ENCODE measurements around the gene GTF2IRD1. TPM values are rescaled to one million over a fixed set of nuclear protein-coding genes. Genes with fewer than 3 reads are reported as not detected.
"Not testable (repeated sequence)": the region's sequence is repeated elsewhere in the genome, so short reads cannot be mapped to it uniquely, and the experiment has no call there.

The GTF2IRD1 gene
- total RNA-seq, 5 donors from 2014 or later (not counting 1 experiment from before 2014, with no cell fraction given) = 1.2 to 6.9 (median 3.3) TPM

DNA sequence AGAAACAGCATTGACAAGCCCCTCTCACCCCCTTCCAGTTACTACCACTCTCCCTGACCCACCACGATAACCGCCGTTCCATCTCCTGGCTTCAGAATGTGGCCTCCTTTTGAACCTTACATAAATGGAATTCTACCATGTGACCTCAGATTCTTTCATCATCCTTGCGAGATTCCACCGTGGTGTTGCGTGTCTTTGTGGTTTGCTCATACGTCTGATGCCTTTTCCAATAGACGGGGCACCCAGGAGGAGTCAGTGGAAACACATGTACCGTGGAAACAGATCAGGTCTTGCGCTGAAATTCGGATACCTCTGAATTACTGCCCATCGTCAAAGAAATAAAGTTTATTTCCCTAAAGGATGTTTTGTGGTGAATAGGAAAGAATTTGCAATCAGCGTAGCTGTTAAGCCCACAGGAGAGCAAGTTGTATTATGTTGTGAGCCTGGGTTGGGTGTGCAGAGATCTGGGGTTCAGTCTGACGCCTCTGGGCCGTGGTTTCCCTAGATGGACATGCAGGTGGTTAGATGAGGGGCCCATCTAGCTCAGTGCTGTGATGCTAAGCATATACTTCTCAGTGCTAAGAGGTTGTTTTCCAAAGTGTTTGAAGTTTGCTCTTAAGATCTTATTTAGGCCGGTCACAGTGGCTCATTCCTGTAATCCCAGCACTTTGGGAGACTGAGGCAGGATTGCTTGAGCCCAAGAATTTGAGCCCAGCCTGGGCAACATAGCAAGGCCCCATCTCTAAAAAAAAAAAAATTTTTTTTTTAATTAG is 29.1 kb downstream of the GTF2IRD1 start:
- Mint-ChIP-seq H3K4me3 (no peak overlapping the region), H3K4me1 (peaks cover 0 to 6% (median 2%) of the 10 kb centered on the region in 3 donors), H3K36me3 (no peaks in the 10 kb centered on the region), H3K27ac (no peak overlapping the region), H3K9me3 (no peaks in the 10 kb centered on the region), H3K27me3 (peaks cover 8 to 9% of the 10 kb centered on the region in 2 donors)
- DNase-seq = no peak
- POLR2A ChIA-PET = no interaction called here
- Histone ChIP-seq H3K27ac (ENCODE audit: low read length) (no peak overlapping the region), H3K27me3 (replicated peaks in 1 of 2; ENCODE audit: control insufficient read depth in 2 of 2, extremely low read depth in 1 of 2, insufficient read depth in 2 of 2, low read length in 1 of 2) (peaks cover 0 to 37% of the 10 kb centered on the region in 2 experiments), H3K4me1 (ENCODE audit: control insufficient read depth in 1 of 2, extremely low read depth in 1 of 2, insufficient read depth in 2 of 2, low read length in 2 of 2) (peaks cover 0 to 7% of the 10 kb centered on the region in 2 experiments), H3K4me3 (ENCODE audit: control insufficient read depth in 1 of 2, extremely low read depth in 1 of 2, low read length in 1 of 2) (no peak overlapping the region), H3K9me3 (no peaks in the 10 kb centered on the region), H3K36me3 (ENCODE audit: control insufficient read depth in 2 of 2, extremely low read depth in 1 of 2, insufficient read depth in 1 of 2, low read length in 1 of 2) (no peaks in the 10 kb centered on the region)
- 81% methylated on average over 13 of the region's 16 CpGs for WGBS (ENCODE audit: insufficient coverage)
- CTCF ChIA-PET = interaction anchor here in 1 of 2 donors (0.6 kb wide), 1 partner anchor 217 kb away, joined by 3 read pairs; no protein-coding TSS in a partner anchor
- no peak for ATAC-seq (replicated peaks in 1 of 4)

DNA sequence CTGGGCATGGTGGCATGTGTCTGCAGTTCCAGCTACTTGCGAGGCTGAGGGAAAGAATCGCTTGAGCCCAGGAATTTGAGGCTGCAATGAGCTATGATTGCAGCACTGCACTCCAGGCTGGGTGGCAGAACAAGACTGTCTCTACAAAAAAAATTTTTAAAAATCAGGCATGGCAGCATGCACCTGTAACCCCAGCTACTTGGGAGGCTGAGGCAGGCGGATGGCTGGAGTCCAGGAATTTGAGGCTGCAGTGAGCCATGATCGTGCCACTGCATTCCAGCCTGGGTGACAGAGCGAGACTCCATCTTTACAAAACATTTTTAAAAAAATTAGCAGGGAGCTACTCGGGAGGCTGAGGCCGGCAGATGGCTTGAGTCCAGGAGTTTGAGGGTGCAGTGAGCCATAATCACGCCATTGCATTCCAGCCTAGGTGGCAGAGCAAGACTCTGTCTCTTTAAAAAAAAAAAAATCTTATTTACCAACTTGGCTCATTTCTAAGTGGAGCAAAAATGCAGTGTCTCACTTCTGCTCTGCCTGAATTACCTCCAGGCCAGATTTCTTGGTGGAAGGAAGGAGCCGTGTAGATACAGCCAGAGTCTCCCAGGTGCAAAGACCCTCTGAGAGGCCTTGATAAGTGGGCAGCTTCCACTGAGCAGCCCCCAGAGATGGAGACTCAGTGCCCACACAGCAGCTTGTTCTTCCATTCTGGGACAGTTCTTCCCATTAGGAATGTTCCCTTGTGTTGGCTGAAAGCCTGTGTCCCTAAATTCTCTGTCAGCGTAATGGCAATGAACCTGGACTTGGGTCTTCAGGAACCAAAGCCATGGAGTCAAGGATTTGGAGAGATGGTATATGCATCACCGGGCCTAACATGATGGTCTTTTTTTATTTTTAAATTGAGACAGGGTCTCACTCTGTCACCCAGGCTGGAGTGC is 30.0 kb downstream of the GTF2IRD1 start:
- Mint-ChIP-seq H3K27me3 (peaks cover 8 to 9% of the 10 kb centered on the region in 2 donors), H3K4me3 (no peak overlapping the region), H3K36me3 (no peaks in the 10 kb centered on the region), H3K9me3 (no peaks in the 10 kb centered on the region), H3K4me1 (peaks cover 0 to 2% (median 0%) of the 10 kb centered on the region in 3 donors), H3K27ac (no peak overlapping the region)
- DNase-seq = no peak
- H3K36me3 ChIP-seq (ENCODE audit: control insufficient read depth in 2 of 2, extremely low read depth in 1 of 2, insufficient read depth in 1 of 2, low read length in 1 of 2) = no peaks in the 10 kb centered on the region
- peaks cover 0 to 7% of the 10 kb centered on the region in 2 experiments for H3K4me1 ChIP-seq (ENCODE audit: control insufficient read depth in 1 of 2, extremely low read depth in 1 of 2, insufficient read depth in 2 of 2, low read length in 2 of 2)
- no peak overlapping the region for H3K27ac ChIP-seq (ENCODE audit: low read length)
- ATAC-seq (replicated peaks in 1 of 4) = no peak
- CTCF ChIA-PET = no interaction called here
- 93% methylated on average over 5 of the region's 11 CpGs for WGBS (ENCODE audit: insufficient coverage)
- no peak overlapping the region for H3K4me3 ChIP-seq (ENCODE audit: control insufficient read depth in 1 of 2, extremely low read depth in 1 of 2, low read length in 1 of 2)
- peaks cover 0 to 32% of the 10 kb centered on the region in 2 experiments for H3K27me3 ChIP-seq (replicated peaks in 1 of 2; ENCODE audit: control insufficient read depth in 2 of 2, extremely low read depth in 1 of 2, insufficient read depth in 2 of 2, low read length in 1 of 2)
- POLR2A ChIA-PET = no interaction called here
- no peaks in the 10 kb centered on the region for H3K9me3 ChIP-seq

DNA sequence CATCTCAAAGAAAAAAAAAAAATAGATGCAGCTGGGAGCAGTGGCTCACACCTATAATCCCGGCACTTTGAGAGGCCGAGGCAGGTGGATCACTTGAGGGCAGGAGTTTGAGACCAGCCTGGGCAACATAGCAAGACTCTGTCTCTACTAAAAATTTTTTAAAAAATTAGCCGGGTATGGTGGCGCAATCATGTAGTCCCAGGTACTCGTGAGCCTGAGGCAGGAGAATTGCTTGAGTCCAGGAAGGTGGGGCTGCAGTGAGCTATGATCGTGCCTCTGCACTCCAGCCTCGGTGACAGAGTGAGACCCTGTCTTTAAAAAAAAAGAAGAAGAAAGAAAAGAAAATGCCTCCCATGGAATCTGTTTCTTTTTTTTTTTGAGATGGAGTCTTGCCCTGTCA is 31.9 kb downstream of the GTF2IRD1 start:
- no peak for ATAC-seq (replicated peaks in 1 of 4)
- no peaks in the 10 kb centered on the region for H3K9me3 Mint-ChIP-seq
- no peaks in the 10 kb centered on the region for H3K4me1 Mint-ChIP-seq
- Histone ChIP-seq H3K36me3 (ENCODE audit: control insufficient read depth in 2 of 2, extremely low read depth in 1 of 2, insufficient read depth in 1 of 2, low read length in 1 of 2) (no peaks in the 10 kb centered on the region), H3K27ac (ENCODE audit: low read length) (no peak overlapping the region), H3K4me3 (ENCODE audit: control insufficient read depth in 1 of 2, extremely low read depth in 1 of 2, low read length in 1 of 2) (no peak overlapping the region), H3K27me3 (replicated peaks in 1 of 2; ENCODE audit: control insufficient read depth in 2 of 2, extremely low read depth in 1 of 2, insufficient read depth in 2 of 2, low read length in 1 of 2) (peaks cover 0 to 16% of the 10 kb centered on the region in 2 experiments), H3K4me1 (ENCODE audit: control insufficient read depth in 1 of 2, extremely low read depth in 1 of 2, insufficient read depth in 2 of 2, low read length in 2 of 2) (peaks cover 0 to 3% of the 10 kb centered on the region in 2 experiments), H3K9me3 (no peaks in the 10 kb centered on the region)
- no peak for DNase-seq
- WGBS (ENCODE audit: insufficient coverage) = 83% methylated on average over 2 of the region's 7 CpGs
- H3K36me3 Mint-ChIP-seq = no peaks in the 10 kb centered on the region
- no peak overlapping the region for H3K27ac Mint-ChIP-seq
- ChIA-PET CTCF (interaction anchor here in 1 of 2 donors (0.7 kb wide), 1 partner anchor 90 kb away, joined by 3 read pairs; no protein-coding TSS in a partner anchor), POLR2A (no interaction called here)
- H3K4me3 Mint-ChIP-seq = no peak overlapping the region
- H3K27me3 Mint-ChIP-seq = peaks cover 1 to 5% of the 10 kb centered on the region in 2 donors

DNA sequence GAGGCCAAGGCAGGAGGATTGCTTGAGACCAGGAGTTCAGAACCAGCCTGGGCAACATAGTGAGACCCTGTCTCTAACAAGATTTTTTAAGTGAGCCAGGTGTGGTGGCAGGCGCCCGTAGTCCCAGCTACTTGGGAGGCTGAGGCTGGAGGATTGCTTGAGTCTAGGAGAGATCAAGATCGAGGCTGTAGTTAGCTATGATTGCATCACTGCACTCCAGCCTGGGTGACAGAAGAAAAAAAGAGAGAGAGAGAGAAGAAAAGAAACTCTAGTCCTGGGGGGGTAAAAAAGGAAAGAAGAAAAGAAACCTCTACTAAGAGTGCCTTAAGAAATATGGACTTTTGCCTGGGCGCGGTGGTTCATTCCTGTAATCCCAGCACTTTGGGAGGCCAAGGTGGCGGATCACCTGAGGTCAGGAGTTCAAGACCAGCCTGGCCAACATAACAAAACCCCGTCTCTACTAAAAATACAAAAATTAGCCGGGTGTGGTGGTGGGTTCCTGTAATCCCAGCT is 34.9 kb downstream of the GTF2IRD1 start:
- 96% methylated on average over 3 of the region's 8 CpGs for WGBS (ENCODE audit: insufficient coverage)
- H3K27ac ChIP-seq (ENCODE audit: low read length); H3K4me1 Mint-ChIP-seq; H3K36me3 Mint-ChIP-seq; H3K4me3 ChIP-seq (ENCODE audit: control insufficient read depth in 1 of 2, extremely low read depth in 1 of 2, low read length in 1 of 2); CTCF ChIA-PET; H3K36me3 ChIP-seq (ENCODE audit: control insufficient read depth in 2 of 2, extremely low read depth in 1 of 2, insufficient read depth in 1 of 2, low read length in 1 of 2); H3K4me1 ChIP-seq (ENCODE audit: control insufficient read depth in 1 of 2, extremely low read depth in 1 of 2, insufficient read depth in 2 of 2, low read length in 2 of 2); H3K27ac Mint-ChIP-seq; H3K27me3 Mint-ChIP-seq; POLR2A ChIA-PET; H3K4me3 Mint-ChIP-seq; H3K9me3 ChIP-seq; H3K9me3 Mint-ChIP-seq; ATAC-seq (replicated peaks in 1 of 4); DNase-seq: not testable (repeated sequence)
- H3K27me3 ChIP-seq (replicated peaks in 1 of 2; ENCODE audit: control insufficient read depth in 2 of 2, extremely low read depth in 1 of 2, insufficient read depth in 2 of 2, low read length in 1 of 2) = peaks cover 0 to 12% of the 10 kb centered on the region in 2 experiments

DNA sequence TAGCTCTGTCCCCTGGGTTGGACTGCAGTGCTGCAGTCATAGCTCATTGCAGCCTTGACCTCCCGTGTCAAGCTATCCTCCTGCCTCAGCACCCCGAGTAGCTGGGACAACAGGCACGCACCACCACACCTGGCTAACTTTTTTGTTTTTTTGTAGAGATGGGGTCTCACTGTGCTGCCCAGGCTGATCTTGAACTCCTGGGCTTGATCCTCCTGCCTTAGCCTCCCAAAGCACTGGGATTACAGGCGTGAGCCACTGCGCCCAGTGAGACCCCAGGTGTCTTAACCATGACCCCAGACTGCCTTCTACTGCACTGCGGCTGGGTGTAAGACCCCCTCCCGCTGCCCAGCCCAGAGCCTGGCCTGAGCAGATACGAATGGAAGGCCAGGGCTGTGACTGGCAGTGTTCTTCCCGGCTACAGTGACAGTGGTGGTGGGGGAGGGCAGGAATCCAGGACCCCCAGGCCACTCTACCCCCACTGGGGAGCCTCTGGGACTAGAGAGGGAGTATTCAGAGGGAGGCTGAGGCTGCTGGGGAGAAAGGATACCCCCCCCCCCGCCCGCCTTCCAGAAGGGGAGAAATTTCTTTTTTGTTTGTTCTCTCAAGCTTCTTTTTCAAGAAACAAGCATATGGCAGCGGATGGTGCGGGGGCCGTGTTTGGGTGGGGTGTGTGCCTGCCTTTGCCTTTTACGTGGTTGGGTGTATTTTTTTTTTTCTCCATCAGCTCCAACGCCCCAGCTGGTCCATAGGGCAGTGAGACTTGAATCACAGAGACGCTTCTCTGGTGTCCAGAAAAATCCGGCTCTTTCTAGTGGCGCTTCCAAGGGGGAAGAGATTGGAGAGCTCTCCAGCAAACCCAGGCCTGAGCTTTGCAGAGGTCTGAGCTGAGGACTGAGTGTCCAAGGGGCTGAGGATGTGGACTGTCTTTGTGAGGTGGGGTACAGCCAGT is 36.6 kb downstream of the GTF2IRD1 start:
- DNase-seq (no peak), ATAC-seq (replicated peaks in 1 of 4) (no peak)
- Mint-ChIP-seq H3K27me3 (peaks cover 2 to 3% of the 10 kb centered on the region in 2 donors), H3K27ac (no peak overlapping the region), H3K4me1 (no peaks in the 10 kb centered on the region), H3K36me3 (no peaks in the 10 kb centered on the region), H3K9me3 (peaks cover 0 to 3% (median 0%) of the 10 kb centered on the region in 3 donors), H3K4me3 (no peak overlapping the region)
- Histone ChIP-seq H3K27me3 (replicated peaks in 1 of 2; ENCODE audit: control insufficient read depth in 2 of 2, extremely low read depth in 1 of 2, insufficient read depth in 2 of 2, low read length in 1 of 2) (peaks cover 0 to 12% of the 10 kb centered on the region in 2 experiments), H3K4me3 (ENCODE audit: control insufficient read depth in 1 of 2, extremely low read depth in 1 of 2, low read length in 1 of 2) (no peak overlapping the region), H3K9me3 (no peaks in the 10 kb centered on the region), H3K4me1 (ENCODE audit: control insufficient read depth in 1 of 2, extremely low read depth in 1 of 2, insufficient read depth in 2 of 2, low read length in 2 of 2) (no peaks in the 10 kb centered on the region), H3K36me3 (ENCODE audit: control insufficient read depth in 2 of 2, extremely low read depth in 1 of 2, insufficient read depth in 1 of 2, low read length in 1 of 2) (no peaks in the 10 kb centered on the region), H3K27ac (ENCODE audit: low read length) (no peak overlapping the region)
- POLR2A ChIA-PET = no interaction called here
- CTCF ChIA-PET = interaction anchor here in 1 of 2 donors (0.6 kb wide), 1 partner anchor 65 kb away, joined by 6 read pairs; no protein-coding TSS in a partner anchor
- 87% methylated on average over 10 of the region's 19 CpGs for WGBS (ENCODE audit: insufficient coverage)
